HG03354 (cell line): ENCODE measurements around the gene KRTAP10-12.

Experiments used
- ATAC-seq: cut with Tn5 transposase; IDR thresholded peaks from one replicate; pipeline ENCODE4 v1.9.1; 2021; ENCODE audit warnings: mild to moderate bottlenecking; ENCODE audit not compliant: unreplicated experiment, poor library complexity, severe bottlenecking

Gene KRTAP10-12

DNA sequence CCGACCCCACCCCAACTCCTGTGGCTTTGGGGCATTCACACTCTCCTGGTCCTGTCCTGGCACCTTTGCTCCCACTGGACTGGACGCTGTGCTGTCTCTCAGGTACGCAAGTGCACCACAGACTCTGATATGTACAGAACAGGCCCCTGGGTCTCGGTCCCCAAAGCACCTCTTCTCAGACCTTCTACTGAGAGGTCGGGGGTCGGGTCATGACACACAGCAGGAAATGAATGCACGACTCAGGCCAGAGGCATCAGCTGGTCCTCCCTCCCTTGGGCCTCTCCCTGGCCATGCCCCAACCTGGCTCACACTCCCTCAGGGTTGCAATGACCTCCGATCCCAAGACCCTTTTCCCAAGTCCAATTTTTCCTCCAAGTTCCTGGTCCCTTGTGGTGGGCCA is 1.8 kb upstream of the KRTAP10-12 start:
- no peak for ATAC-seq

GRCh38 chr21:44695641-44696040 is 1.3 kb upstream of the KRTAP10-12 start:
- no peak for ATAC-seq

DNA sequence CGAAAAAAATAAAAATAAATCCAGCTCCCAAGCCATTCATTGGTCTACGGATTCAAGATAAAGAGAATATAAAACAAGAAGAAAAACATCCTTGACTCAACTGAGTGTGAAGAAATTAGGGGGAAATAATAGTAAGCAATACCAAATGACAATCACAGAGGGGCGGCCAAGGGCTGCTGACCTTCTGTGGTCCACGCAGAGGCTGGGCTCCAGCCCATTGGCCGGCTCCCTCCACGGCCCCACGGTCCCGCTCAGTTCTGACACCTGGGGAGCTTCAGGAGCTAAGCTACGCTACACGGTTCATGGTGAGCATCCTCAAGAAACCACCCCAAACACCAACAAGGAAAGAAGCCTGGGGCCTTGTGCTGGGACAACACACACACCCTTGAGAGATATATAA is 400 bp upstream of the KRTAP10-12 start:
- ATAC-seq, result no peak

GRCh38 chr21:44697811-44698734 is 1.1 kb downstream of the KRTAP10-12 start:
- ATAC-seq, result no peak

DNA sequence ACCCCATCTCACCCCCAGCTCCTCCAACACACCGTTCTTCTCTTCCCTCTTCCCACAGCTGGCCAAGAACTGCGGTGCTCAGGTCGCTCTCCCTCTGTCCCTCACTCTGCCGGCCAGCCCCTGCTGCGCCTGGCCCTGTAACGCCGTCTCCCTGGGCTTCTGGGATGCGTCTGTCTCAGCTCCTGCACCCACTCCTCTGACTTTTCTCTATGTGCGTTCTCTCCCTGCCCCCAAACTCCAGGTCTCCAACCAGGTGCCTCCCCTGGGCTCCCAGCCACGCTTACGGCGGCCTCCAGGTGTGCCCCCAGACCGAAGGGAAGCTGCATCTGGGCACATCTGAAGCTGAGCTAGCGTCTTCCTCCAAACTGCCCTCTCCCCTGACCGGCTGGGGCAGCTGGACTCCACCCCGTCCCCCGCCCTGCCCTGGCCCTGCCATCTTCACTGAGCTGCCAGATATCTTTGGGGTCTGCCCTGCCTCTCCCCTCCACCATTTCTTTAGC is 2.6 kb downstream of the KRTAP10-12 start:
- ATAC-seq, result no peak

DNA sequence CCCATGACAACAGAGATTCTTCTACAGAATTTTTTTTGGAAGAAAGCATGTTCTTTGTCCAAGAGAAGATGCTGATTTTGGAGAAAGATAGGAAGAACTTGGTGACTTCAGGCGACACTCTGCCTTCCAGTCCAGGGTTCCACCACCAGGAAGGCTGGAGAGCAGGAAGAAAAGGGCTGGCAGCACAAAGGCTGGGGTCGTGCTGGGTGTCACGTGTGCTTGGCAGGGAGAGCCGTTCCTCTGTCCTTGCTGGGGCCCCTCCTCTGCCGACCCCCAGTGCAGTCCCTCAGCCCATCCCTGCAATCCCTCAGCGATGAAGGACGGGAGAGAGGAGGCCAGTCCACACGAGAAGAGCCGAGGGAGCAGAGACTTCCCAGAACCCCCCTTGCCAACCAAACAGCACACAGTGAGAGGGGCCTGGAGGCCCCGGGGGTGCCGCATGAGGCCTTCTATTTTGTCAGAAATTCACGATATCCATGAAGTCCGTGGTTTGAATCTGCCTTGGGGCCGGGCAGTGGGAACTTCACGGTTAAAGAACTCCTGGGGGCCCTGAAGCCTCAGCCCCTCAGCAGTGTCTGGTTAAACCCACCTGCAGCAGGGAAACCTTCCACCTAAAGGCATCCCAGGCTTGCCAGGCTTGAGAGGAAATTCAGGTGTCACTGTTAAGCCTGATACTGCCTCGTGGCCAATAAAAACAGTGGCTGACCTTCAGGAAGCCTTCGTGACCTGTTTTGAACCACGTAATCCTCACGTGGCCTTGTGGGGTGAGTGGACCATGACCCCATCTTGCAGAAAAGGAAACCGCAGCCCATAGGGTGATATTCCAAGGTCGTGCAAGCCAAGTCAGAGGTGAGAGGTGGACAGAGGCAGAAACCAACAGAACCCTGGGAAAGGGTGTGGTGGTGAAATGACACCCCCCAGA is 3.4 kb downstream of the KRTAP10-12 start:
- ATAC-seq, result no peak

GRCh38 chr21:44701023-44701400 is 4.0 kb downstream of the KRTAP10-12 start:
- no peak for ATAC-seq

- no peak for ATAC-seq
Observed at GRCh38 chr21:44701541-44701940, 4.6 kb downstream of the KRTAP10-12 start.

DNA sequence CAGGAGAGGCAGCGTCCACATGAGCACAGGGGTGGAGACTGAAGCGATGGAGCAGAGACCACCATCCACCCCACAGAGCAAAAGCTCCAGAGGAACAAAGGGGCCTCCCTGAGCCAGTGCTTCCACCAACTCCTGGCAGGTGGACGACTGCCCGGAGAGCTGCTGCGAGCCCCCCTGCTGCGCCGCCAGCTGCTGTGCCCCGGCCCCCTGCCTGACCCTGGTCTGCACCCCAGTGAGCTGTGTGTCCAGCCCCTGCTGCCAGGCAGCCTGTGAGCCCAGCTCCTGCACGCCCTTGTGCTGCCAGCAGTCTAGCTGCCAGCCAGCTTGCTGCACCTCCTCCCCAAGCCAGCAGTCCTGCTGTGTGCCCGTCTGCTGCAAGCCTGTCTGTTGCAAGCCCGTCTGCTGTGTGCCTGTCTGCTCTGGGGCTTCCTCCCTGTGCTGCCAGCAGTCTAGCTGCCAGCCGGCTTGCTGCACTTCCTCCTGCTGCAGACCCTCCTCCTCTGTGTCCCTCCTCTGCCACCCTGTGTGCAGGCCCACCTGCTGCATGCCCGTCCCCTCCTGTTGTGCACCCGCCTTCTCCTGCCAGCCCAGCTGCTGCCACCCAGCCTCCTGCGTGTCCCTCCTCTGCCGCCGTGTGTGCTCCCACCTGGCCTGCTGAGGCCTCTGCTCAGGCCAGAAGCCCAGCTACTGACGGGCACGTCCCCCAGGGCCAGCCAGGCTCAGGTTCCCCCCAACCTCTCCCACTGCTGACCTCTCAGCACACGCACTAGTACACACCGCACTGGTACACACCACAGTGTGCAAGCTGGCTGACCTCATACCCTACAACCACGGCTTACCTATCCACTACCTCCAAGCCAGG is 5.4 kb downstream of the KRTAP10-12 start:
- ATAC-seq, result no peak

- ATAC-seq, result no peak
Observed at GRCh38 chr21:44702973-44703730, 6.2 kb downstream of the KRTAP10-12 start.

- no peak for ATAC-seq
Observed at GRCh38 chr21:44703731-44704635, 7.0 kb downstream of the KRTAP10-12 start.

GRCh38 chr21:44704636-44705001 is 7.6 kb downstream of the KRTAP10-12 start:
- ATAC-seq, result no peak

GRCh38 chr21:44706026-44706705 is 9.2 kb downstream of the KRTAP10-12 start:
- no peak for ATAC-seq

DNA sequence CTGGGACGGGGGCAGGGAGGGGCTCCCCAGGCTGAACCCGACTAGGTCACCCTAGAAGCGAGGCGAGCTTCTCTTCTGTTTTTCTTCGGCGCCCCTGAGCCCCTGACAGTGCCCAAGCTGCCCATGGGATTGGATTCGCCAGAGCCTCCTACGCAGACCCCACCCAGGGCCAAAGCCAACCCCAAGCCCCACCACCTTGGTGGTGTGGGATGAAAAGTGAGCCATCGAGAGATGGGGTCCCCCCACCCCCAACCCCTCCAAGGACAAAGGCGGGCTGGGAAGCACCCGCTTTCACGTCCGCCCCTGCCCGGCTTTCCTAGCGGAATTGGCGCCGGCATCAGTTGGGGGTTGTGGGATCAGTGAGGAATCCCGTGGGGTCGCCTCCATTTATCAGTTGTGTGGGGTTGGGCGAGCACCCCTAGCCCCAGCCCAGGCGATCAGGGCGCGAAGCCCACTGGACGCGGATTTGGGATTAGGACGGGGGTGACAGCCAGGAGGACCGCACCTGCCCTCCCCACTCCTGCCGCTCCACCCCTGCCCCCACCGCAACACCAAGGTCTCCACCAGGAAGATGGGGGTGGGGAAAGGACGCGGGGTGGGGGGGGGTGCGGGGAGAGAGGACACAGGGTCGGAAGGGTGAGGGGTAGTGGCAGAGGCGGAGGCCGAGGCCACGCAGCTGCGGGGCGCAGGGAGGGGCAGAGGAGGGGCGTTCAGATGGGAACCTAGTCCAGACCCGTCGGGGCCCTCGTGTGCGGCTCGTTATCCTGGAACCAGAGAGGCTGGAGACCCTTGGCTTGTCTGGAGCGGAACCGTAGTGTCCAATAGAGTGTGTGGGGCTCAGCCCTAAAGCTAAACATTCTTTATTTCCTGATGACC is 10.0 kb downstream of the KRTAP10-12 start:
- ATAC-seq, result no peak

GRCh38 chr21:44708213-44708865 is 11.4 kb downstream of the KRTAP10-12 start:
- no peak for ATAC-seq

DNA sequence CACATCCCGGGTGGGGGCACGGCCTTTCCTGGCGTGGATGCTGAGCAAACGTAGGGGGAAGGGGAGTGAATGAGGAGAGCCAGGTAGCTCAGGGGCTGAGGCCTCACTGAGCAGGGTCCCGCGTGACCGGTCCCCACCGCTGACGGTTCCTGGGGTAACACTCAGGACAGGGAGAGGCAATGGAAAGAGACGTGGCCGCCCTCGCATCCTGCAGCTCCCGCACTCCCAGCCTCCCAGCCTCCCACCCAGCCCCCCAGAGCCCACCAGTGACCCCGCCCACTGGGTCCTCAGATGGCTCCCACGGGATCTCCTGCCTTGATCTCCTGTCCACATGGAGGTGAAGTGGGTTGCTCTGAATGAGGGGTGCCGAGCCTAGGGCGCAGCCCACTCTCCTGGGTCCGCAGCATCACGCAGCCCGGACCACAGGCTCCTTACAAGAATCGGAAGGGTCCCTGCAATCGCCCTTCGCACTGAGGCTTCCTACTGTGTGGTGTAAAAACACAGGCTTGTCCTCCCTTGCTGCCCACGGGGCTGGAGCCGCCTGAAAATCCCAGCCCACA is 12.0 kb downstream of the KRTAP10-12 start:
- no peak for ATAC-seq
